ENCODE measurements around the gene STK39.

- TF ChIP-seq, protein P1, sequence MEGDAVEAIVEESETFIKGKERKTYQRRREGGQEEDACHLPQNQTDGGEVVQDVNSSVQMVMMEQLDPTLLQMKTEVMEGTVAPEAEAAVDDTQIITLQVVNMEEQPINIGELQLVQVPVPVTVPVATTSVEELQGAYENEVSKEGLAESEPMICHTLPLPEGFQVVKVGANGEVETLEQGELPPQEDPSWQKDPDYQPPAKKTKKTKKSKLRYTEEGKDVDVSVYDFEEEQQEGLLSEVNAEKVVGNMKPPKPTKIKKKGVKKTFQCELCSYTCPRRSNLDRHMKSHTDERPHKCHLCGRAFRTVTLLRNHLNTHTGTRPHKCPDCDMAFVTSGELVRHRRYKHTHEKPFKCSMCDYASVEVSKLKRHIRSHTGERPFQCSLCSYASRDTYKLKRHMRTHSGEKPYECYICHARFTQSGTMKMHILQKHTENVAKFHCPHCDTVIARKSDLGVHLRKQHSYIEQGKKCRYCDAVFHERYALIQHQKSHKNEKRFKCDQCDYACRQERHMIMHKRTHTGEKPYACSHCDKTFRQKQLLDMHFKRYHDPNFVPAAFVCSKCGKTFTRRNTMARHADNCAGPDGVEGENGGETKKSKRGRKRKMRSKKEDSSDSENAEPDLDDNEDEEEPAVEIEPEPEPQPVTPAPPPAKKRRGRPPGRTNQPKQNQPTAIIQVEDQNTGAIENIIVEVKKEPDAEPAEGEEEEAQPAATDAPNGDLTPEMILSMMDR (IDR thresholded peaks at IDR 0.05): no peak
- no peak for TF ChIP-seq POLR2A (IDR thresholded peaks at IDR 0.05)
These were observed 59.4 kb downstream of the STK39 start for GRCh38 chr2:168188002-168188401.
